Transverse colon (tissue), 4 donors: Measurements from ENCODE around the gene CABP7.

ENCODE experiments used
- POLR2A ChIP-seq: fragments of 450-650 bp; IDR thresholded peaks from one replicate; pipeline ENCODE4 v1.6.1; 2016; ENCODE audit warnings: antibody characterized with exemption, mild to moderate bottlenecking, moderate library complexity
- POLR2AphosphoS5 ChIP-seq, 3 donors: sonication (generic); formaldehyde crosslinking; IDR thresholded peaks; one replicate each; pipeline ENCODE4 v1.6.1; 2016; ENCODE audit warnings: antibody characterized with exemption in 3 of 3
- TF ChIP-seq, protein P1 (sequence below), 5 experiments: fragments of 200-600 bp in 3 of 5; fragments of 450-650 bp in 2 of 5; sonication (generic) in 3 of 5; IDR thresholded peaks; 1 replicate in 2 of 5; 2 replicates in 3 of 5; pipeline ENCODE4 v1.5.1; 2016 to 2017; ENCODE audit warnings: antibody characterized with exemption in 5 of 5, inconsistent platforms in 3 of 5, mild to moderate bottlenecking in 2 of 5, moderate library complexity in 1 of 5

DNA sequence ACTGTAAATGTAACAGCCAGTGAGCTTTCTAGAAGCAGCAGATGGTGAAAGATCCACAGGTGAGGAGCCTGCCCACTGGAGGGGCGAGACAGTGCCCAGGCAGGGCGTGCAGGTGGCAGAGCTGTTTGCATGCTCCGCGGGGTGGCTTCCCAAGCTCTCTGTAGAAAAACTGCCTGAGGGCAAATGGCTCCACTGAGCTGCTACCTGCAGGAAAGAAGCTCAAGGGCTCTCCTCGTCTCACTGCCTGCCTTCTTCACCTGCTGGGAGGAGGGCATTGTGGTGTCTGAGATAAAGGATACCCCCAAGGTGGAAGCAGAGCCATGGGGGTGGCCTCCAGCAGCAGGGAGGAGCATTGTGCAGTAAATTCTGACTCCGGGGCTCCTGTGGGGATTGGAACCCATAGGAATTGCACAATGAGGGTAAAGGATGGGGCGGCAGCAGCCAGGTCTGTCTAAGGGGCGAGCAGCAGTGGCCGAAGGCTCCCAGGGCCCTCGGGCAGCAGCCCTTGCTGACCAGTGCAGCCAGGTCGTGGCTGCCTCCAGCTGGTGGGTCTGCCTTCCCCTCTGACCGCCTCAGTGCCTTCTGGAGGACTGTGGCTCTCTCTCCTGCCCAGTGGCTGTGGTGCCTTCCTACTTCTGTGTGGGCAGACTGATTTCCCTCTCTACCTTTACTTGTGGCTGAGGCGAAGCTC lies 28.0 kb upstream of the CABP7 start:
- TF ChIP-seq, protein P1, sequence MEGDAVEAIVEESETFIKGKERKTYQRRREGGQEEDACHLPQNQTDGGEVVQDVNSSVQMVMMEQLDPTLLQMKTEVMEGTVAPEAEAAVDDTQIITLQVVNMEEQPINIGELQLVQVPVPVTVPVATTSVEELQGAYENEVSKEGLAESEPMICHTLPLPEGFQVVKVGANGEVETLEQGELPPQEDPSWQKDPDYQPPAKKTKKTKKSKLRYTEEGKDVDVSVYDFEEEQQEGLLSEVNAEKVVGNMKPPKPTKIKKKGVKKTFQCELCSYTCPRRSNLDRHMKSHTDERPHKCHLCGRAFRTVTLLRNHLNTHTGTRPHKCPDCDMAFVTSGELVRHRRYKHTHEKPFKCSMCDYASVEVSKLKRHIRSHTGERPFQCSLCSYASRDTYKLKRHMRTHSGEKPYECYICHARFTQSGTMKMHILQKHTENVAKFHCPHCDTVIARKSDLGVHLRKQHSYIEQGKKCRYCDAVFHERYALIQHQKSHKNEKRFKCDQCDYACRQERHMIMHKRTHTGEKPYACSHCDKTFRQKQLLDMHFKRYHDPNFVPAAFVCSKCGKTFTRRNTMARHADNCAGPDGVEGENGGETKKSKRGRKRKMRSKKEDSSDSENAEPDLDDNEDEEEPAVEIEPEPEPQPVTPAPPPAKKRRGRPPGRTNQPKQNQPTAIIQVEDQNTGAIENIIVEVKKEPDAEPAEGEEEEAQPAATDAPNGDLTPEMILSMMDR (IDR thresholded peaks at IDR 0.05): no peak
- TF ChIP-seq POLR2A (no peak), POLR2AphosphoS5 (IDR thresholded peaks at IDR 0.05) (no peak)
